Right kidney (tissue), 1 donor: ENCODE measurements around the gene DOC2B.

Source experiments
- DNase-seq: peaks from one replicate; pipeline ENCODE4 v3.0.0-alpha.2; 2016

Gene DOC2B

GRCh38 chr17:163514-164098 is 17.8 kb downstream of the DOC2B start:
- no peak for DNase-seq

GRCh38 chr17:162689-163088 is 18.8 kb downstream of the DOC2B start:
- no peak for DNase-seq

GRCh38 chr17:161481-161880 is 20.0 kb downstream of the DOC2B start:
- DNase-seq, result no peak

GRCh38 chr17:160336-160735 is 21.1 kb downstream of the DOC2B start:
- DNase-seq, result no peak

GRCh38 chr17:159609-160008 is 21.8 kb downstream of the DOC2B start:
- DNase-seq, result no peak

- no peak for DNase-seq
Observed at GRCh38 chr17:158379-158778, 23.1 kb downstream of the DOC2B start.

- no peak for DNase-seq
Observed at GRCh38 chr17:157901-158300, 23.5 kb downstream of the DOC2B start.

- no peak for DNase-seq
Observed at GRCh38 chr17:156946-157345, 24.5 kb downstream of the DOC2B start.

- no peak for DNase-seq
Observed at GRCh38 chr17:156094-156621, 25.3 kb downstream of the DOC2B start.

GRCh38 chr17:155576-155975 is 25.9 kb downstream of the DOC2B start:
- no peak for DNase-seq

GRCh38 chr17:153851-154250 is 27.6 kb downstream of the DOC2B start:
- DNase-seq, result no peak

- no peak for DNase-seq
Observed at GRCh38 chr17:152860-153420, 28.5 kb downstream of the DOC2B start.

GRCh38 chr17:151886-152859 is 29.3 kb downstream of the DOC2B start:
- DNase-seq, result no peak

GRCh38 chr17:151004-151403 is 30.4 kb downstream of the DOC2B start:
- DNase-seq, result no peak

- no peak for DNase-seq
Observed at GRCh38 chr17:149897-150584, 31.4 kb downstream of the DOC2B start.

- DNase-seq, result no peak
Observed at GRCh38 chr17:149231-149630, 32.2 kb downstream of the DOC2B start.

GRCh38 chr17:148757-149156 is 32.7 kb downstream of the DOC2B start:
- DNase-seq, result no peak

- no peak for DNase-seq
Observed at GRCh38 chr17:147796-148740, 33.4 kb downstream of the DOC2B start.

- DNase-seq, result no peak
Observed at GRCh38 chr17:146983-147761, 34.3 kb downstream of the DOC2B start.

GRCh38 chr17:146546-146945 is 34.9 kb downstream of the DOC2B start:
- no peak for DNase-seq
